ENCODE data around the gene DBNDD1.
"Not testable (repeated sequence)": the region's sequence is repeated elsewhere in the genome, so short reads cannot be mapped to it uniquely, and the experiment has no call there.

Gene DBNDD1

DNA sequence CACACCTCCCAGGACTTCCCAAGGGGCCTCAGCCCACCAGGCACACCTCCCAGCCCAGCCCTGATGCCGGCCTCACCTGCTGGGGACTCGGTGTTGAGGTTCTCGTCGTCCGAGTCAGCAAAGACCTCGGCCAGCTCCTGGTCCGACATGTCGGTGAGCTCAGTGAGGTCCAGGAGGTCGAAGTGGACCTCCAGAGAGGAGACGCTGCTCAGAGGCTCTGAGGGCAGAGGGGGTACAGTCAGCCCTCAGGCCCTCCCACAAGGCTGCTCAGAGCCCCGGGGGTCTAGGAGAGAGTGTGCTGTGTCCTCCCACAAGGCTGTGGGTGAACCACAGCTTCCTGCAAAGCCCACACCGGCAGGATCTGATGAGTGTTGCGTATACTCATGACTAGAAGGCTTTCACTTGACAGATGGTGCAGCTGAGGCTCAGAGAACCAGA is 10.5 kb downstream of the DBNDD1 start:
- peaks cover 0 to 4% of the 10 kb centered on the region in 2 donors for H3K27me3 ChIP-seq
- intact Hi-C loops (cut with DNase I; ENCODE audit: low total_unique reads) = no loop called here
- H3K4me3 ChIP-seq = no peak overlapping the region
- H3K27ac ChIP-seq = no peak overlapping the region
- TF ChIP-seq, protein P1, sequence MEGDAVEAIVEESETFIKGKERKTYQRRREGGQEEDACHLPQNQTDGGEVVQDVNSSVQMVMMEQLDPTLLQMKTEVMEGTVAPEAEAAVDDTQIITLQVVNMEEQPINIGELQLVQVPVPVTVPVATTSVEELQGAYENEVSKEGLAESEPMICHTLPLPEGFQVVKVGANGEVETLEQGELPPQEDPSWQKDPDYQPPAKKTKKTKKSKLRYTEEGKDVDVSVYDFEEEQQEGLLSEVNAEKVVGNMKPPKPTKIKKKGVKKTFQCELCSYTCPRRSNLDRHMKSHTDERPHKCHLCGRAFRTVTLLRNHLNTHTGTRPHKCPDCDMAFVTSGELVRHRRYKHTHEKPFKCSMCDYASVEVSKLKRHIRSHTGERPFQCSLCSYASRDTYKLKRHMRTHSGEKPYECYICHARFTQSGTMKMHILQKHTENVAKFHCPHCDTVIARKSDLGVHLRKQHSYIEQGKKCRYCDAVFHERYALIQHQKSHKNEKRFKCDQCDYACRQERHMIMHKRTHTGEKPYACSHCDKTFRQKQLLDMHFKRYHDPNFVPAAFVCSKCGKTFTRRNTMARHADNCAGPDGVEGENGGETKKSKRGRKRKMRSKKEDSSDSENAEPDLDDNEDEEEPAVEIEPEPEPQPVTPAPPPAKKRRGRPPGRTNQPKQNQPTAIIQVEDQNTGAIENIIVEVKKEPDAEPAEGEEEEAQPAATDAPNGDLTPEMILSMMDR (IDR thresholded peaks at IDR 0.05) = no peak
- H3K9me3 ChIP-seq = no peaks in the 10 kb centered on the region
- no peaks in the 10 kb centered on the region for H3K36me3 ChIP-seq
- no peaks in the 10 kb centered on the region for H3K4me1 ChIP-seq
- no peak for DNase-seq

DNA sequence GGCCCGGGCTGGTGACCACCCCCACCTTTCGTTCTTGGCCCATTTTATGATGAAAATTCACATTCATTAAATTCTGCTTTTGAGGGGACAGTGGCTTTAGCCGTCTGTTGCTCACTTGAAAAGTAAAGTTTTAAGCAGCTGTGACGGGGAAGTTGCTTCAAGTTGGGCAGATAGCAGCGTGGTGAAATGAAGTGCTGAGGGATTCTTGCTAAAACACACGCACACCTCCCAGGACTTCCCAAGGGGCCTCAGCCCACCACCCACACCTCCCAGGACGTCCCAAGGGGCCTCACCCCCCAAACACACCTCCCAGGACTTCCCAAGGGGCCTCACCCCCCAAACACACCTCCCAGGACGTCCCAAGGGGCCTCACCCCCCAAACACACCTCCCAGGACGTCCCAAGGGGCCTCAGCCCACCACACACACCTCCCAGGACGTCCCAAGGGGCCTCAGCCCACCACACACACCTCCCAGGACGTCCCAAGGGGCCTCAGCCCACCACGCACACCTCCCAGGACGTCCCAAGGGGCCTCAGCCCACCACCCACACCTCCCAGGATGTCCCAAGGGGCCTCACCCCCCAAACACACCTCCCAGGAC is 11.5 kb downstream of the DBNDD1 start:
- intact Hi-C loops (cut with DNase I; ENCODE audit: low total_unique reads); H3K36me3 ChIP-seq; H3K4me3 ChIP-seq; DNase-seq; H3K27ac ChIP-seq; H3K4me1 ChIP-seq; H3K27me3 ChIP-seq; H3K9me3 ChIP-seq: not testable (repeated sequence)

DNA sequence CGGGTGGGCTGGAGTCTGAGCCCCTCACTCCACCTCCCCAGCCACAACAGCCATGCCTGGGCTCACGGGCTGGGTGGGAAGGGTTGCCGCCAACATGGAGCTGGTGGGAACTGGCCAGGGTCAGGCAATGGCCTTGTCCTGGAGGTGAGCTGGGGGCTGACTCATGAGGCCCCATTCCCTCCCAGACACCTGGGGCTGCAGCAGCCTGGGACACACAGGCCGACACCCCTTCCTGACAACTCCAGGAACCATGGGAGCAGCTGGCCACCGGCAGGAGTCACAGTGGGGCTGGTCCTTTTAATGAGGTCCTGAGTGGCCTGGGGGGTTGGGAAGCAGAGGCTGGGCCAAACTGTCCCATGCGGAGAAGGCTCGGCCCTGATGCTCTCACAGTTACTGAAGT is 12.2 kb downstream of the DBNDD1 start:
- H3K27ac ChIP-seq = no peak overlapping the region
- TF ChIP-seq, protein P1 (IDR thresholded peaks at IDR 0.05) = no peak
- intact Hi-C loops (cut with DNase I; ENCODE audit: low total_unique reads) = no loop called here

DNA sequence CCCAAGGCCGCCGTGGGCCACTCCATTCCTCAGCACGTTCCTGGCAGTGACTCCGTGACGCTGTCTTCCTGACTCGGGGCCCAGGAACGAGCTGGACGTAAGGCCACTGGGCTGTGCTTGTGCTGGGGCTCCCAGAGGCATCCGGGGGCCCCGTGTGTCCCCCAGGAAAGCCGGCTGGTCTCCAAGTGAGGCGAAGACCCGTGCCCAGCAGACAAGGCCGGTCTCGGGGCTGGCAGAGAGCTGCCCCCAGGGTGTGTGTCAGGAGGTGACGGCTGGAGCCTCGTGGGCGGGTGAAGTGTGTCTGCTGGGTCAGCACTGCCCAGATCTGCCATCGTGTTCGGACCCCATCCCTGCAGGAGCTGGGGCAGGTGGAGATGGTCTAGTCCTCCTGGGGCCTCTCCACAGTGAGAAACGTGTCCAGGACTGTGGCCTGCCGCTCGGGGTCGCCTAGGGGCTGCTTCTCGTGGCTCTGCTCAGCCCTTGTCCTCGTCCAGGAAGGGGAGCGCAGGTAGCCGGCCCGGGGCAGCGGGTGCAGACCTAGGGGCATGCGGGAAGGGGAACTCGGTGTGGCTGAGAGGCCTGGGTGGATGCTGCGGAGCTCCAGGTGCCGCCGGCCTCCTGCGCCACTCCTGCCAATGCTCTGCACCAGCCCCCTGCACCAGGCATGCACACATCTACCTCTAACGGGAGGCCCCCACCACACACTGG is 13.1 kb downstream of the DBNDD1 start:
- no peaks in the 10 kb centered on the region for H3K9me3 ChIP-seq
- intact Hi-C loops (cut with DNase I; ENCODE audit: low total_unique reads) = no loop called here
- no peak overlapping the region for H3K27ac ChIP-seq
- no peak overlapping the region for H3K4me3 ChIP-seq
- no peaks in the 10 kb centered on the region for H3K4me1 ChIP-seq
- H3K27me3 ChIP-seq = no peaks in the 10 kb centered on the region
- H3K36me3 ChIP-seq = no peaks in the 10 kb centered on the region
- TF ChIP-seq, protein P1 (IDR thresholded peaks at IDR 0.05) = no peak
- no peak for DNase-seq

More for the DNA sequence above, 12.2 kb downstream of the DBNDD1 start:
- Histone ChIP-seq H3K4me3 (no peak overlapping the region), H3K9me3 (no peaks in the 10 kb centered on the region), H3K27me3 (peaks cover 0 to 4% of the 10 kb centered on the region in 2 donors), H3K36me3 (no peaks in the 10 kb centered on the region), H3K4me1 (no peaks in the 10 kb centered on the region)
- DNase-seq = no peak

DNA sequence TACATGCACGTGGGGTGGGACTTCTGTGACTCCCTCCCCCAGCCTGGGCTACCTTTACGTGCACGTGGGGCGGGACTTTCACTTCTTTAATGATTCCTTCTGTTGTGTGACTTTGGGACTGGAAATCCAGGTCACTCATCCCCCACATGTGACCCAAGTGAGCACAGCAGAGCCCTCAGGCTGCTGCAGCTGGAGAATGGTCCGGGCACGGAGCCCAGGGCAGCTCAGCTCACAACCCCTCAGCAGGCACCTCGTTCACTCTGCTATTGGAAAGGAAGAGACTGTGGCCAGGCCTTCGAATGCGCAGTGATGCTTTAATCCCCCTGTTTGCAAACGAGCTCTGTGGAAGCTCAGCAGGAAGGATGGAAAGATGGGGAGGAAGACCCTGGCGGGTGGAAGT is 14.7 kb downstream of the DBNDD1 start:
- no peak overlapping the region for H3K4me3 ChIP-seq
- H3K36me3 ChIP-seq = peaks cover 0 to 12% (median 7%) of the 10 kb centered on the region in 3 donors
- intact Hi-C loops (cut with DNase I; ENCODE audit: low total_unique reads) = no loop called here
- DNase-seq = no peak
- H3K27me3 ChIP-seq = no peaks in the 10 kb centered on the region
- no peak overlapping the region for H3K27ac ChIP-seq
- TF ChIP-seq, protein P1 (IDR thresholded peaks at IDR 0.05) = no peak
- no peaks in the 10 kb centered on the region for H3K9me3 ChIP-seq
- no peaks in the 10 kb centered on the region for H3K4me1 ChIP-seq

DNA sequence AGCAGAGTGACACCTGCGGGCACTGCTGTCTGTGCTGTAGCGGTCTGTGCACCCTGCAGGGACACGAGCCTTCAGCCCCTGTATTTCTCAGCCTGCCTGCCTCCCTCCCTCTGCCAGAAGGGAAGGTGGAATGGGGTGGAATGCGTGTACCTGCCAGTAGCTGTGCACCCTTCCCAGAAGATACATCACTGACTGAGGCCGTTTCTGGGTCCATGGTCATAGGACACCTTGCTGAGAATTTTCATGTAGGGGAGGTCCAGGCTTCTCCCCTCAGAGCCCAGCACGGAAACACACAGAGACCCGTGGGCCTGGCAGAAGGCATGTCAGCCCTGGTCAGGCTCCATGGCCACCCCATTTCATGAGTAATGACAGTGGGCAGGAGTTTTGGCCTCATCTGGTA is 16.5 kb downstream of the DBNDD1 start:
- no peaks in the 10 kb centered on the region for H3K9me3 ChIP-seq
- H3K27ac ChIP-seq = no peak overlapping the region
- no peak overlapping the region for H3K4me3 ChIP-seq
- peaks cover 0 to 21% (median 11%) of the 10 kb centered on the region in 3 donors for H3K36me3 ChIP-seq
- intact Hi-C loops (cut with DNase I; ENCODE audit: low total_unique reads) = no loop called here
- no peaks in the 10 kb centered on the region for H3K4me1 ChIP-seq
- H3K27me3 ChIP-seq = no peaks in the 10 kb centered on the region
- TF ChIP-seq, protein P1 (IDR thresholded peaks at IDR 0.05) = no peak
- no peak for DNase-seq

Measured in tibial artery (tissue), 4 donors.